PC-3 (cell line): ENCODE data around the gene MAP3K5. TPM values are rescaled to one million over a fixed set of nuclear protein-coding genes. Genes with fewer than 3 reads are reported as not detected.

Experiments
- ATAC-seq: fragments of 200-7000 bp; cut with Tn5 transposase; 2 replicates; pipeline ENCODE4 v1.9.1; 2020; ENCODE audit warnings: mild to moderate bottlenecking, moderate library complexity
- BruUV-seq: library from RNA; stranded (reverse); fragments of 400-500 nt; replicated peaks from 2 replicates; lab custom pipeline; 2021; lab: Mats Ljungman, UMichigan
- CTCF ChIA-PET: fragments of 300-600 bp; sonication (Branson Sonifier 250); formaldehyde crosslinking; loops from one replicate; lab custom pipeline; 2022; ENCODE audit warnings: antibody characterized with exemption; lab: Charles Lee
- POLR2A ChIA-PET: fragments of 300-600 bp; sonication (Branson Sonifier 250); formaldehyde crosslinking; loops from one replicate; lab custom pipeline; 2022; ENCODE audit warnings: antibody characterized with exemption; ENCODE audit not compliant: unreplicated experiment; lab: Charles Lee
- DNase-seq: peaks from one replicate; pipeline ENCODE4 v3.0.0-alpha.2; 2015
- H2AFZ ChIP-seq: fragments of 300-600 bp; sonication (generic); 2 replicates; pipeline ENCODE4 v1.6.0; 2016; ENCODE audit warnings: antibody characterized with exemption, low read length
- H3F3A ChIP-seq: fragments of 300-600 bp; sonication (generic); one replicate; pipeline ENCODE4 v1.6.0; 2017; ENCODE audit warnings: antibody characterized with exemption, low read length, control low read depth, mild to moderate bottlenecking; ENCODE audit not compliant: unreplicated experiment
- H3K27ac ChIP-seq: fragments of 300-600 bp; sonication (generic); 2 replicates; pipeline ENCODE4 v1.5.1; 2016; ENCODE audit warnings: mild to moderate bottlenecking, low read length
- H3K27me3 ChIP-seq: fragments of 300-600 bp; sonication (generic); 2 replicates; pipeline ENCODE4 v1.6.1; 2016; ENCODE audit warnings: low read length, mixed read lengths
- H3K36me3 ChIP-seq: fragments of 300-600 bp; sonication (generic); 2 replicates; pipeline ENCODE4 v1.6.1; 2016; ENCODE audit warnings: low read depth, mixed run types, low read length, mixed read lengths
- H3K4me1 ChIP-seq: fragments of 300-600 bp; sonication (generic); 2 replicates; pipeline ENCODE4 v1.5.1; 2016; ENCODE audit warnings: low read length; ENCODE audit not compliant: insufficient read depth
- H3K4me2 ChIP-seq: fragments of 300-600 bp; sonication (generic); 2 replicates; pipeline ENCODE4 v1.6.0; 2016; ENCODE audit warnings: low read length
- H3K4me3 ChIP-seq: fragments of 300-600 bp; sonication (generic); 2 replicates; pipeline ENCODE4 v1.5.1; 2016; ENCODE audit warnings: mild to moderate bottlenecking, low read length, mixed read lengths
- H3K79me2 ChIP-seq: fragments of 300-600 bp; sonication (generic); 2 replicates; pipeline ENCODE4 v1.6.1; 2017; ENCODE audit warnings: low read length, mixed read lengths
- H3K9ac ChIP-seq: fragments of 300-600 bp; sonication (generic); 2 replicates; pipeline ENCODE4 v1.6.0; 2016; ENCODE audit warnings: mild to moderate bottlenecking, low read length
- H3K9me2 ChIP-seq: fragments of 300-600 bp; sonication (generic); replicated peaks from 2 replicates; pipeline ENCODE4 v1.6.1; 2016; ENCODE audit warnings: mixed run types, low read length, mixed read lengths
- H3K9me3 ChIP-seq: fragments of 300-600 bp; sonication (generic); 2 replicates; pipeline ENCODE4 v1.6.1; 2016; ENCODE audit warnings: low read length, mixed read lengths
- H4K20me1 ChIP-seq: fragments of 300-600 bp; sonication (generic); 2 replicates; pipeline ENCODE4 v1.6.1; 2016; ENCODE audit warnings: low read length, mixed read lengths
- CTCF ChIP-seq: fragments of 300-600 bp; sonication (generic); conservative IDR thresholded peaks from 2 replicates; pipeline ENCODE4 v1.5.1; 2017; ENCODE audit warnings: antibody characterized with exemption, low read depth, mild to moderate bottlenecking, low read length
- EZH2 ChIP-seq: fragments of 300-600 bp; sonication (generic); IDR thresholded peaks from one replicate; pipeline ENCODE4 v1.6.1; 2017; ENCODE audit warnings: antibody characterized with exemption, mild to moderate bottlenecking, low read length; ENCODE audit not compliant: unreplicated experiment
- EZH2phosphoT487 ChIP-seq: fragments of 300-600 bp; sonication (generic); IDR thresholded peaks from 2 replicates; pipeline ENCODE4 v1.6.1; 2018; ENCODE audit warnings: mild to moderate bottlenecking, antibody characterized with exemption, low read length, borderline replicate concordance
- intact Hi-C: fragments of 100-400 bp; cut with micrococcal nuclease; formaldehyde crosslinking; loops from 2 replicates; pipeline ENCODE4 v1.9.0; 2023
- total RNA-seq: library from RNA; depleted of rRNA; stranded (reverse); fragments of >200 nt; gene quantifications from 2 replicates; pipeline ENCODE4 v1.2.3, GENCODE V29; 2014

The MAP3K5 gene
- total RNA-seq, 1 experiment from 2014 or later, result 4.3 TPM

DNA sequence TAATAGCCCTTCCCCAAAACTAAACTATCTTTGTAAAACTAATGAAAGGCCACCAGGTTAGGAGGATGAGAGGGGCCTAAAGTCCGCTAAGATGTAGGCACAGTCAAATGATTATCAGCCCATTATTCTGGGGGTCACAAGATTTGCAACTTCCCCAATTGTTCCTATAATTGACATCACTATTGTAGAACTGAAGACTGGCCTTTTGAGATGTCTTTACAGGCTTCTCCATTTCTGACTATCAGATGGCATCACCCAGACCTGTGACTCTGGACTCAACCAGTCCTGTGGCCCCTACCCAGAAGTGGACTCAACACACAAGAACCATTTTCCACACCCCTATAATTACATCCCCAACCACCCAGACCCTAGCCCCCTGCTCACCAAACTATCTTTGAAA, 180.5 kb downstream of the MAP3K5 start:
- BruUV-seq, result no TSS peak
- no peak for TF ChIP-seq EZH2phosphoT487
- no peak for TF ChIP-seq EZH2
- no peak for TF ChIP-seq CTCF
- H3K27me3 ChIP-seq, result no peaks in the 10 kb centered on the region
- POLR2A ChIA-PET, result interaction anchor here (0.7 kb wide), 1 partner anchor 762 kb away, joined by 3 read pairs; no protein-coding TSS in a partner anchor
- no peak overlapping the region for H3K9ac ChIP-seq
- H3K4me1 ChIP-seq, result peaks cover 37% of the 10 kb centered on the region
- no peaks in the 10 kb centered on the region for H4K20me1 ChIP-seq
- H3K9me2 ChIP-seq, result no peaks in the 10 kb centered on the region
- no peak for DNase-seq
- H3K27ac ChIP-seq, result no peak overlapping the region
- H3K36me3 ChIP-seq, result no peaks in the 10 kb centered on the region
- ATAC-seq, result no peak
- H3K4me3 ChIP-seq, result no peak overlapping the region
- no peaks in the 10 kb centered on the region for H3K9me3 ChIP-seq
- H3F3A ChIP-seq, result peaks cover 4% of the 10 kb centered on the region
- H3K79me2 ChIP-seq, result no peaks in the 10 kb centered on the region
- intact Hi-C loops, result loop anchor here (5.0 kb wide), 1 partner anchor 44 kb away; no protein-coding TSS in a partner anchor
- no peak overlapping the region for H3K4me2 ChIP-seq
- CTCF ChIA-PET, result interaction anchor here (0.6 kb wide), 1 partner anchor 33 kb away, joined by 4 read pairs; no protein-coding TSS in a partner anchor
- no peak overlapping the region for H2AFZ ChIP-seq

GRCh38 chr6:136611133-136611532, 181.1 kb downstream of the MAP3K5 start:
- H3K9me3 ChIP-seq, result no peaks in the 10 kb centered on the region
- H4K20me1 ChIP-seq, result no peaks in the 10 kb centered on the region
- peak overlapping the region; percentile 72; the same call in 1 of the 2 replicates for H3K27ac ChIP-seq
- no peaks in the 10 kb centered on the region for H3K27me3 ChIP-seq
- H3K4me3 ChIP-seq, result no peak overlapping the region
- peaks cover 43% of the 10 kb centered on the region for H3K4me1 ChIP-seq
- ChIA-PET POLR2A (interaction anchor here (0.7 kb wide), 1 partner anchor 762 kb away, joined by 3 read pairs; no protein-coding TSS in a partner anchor), CTCF (no interaction called here)
- peaks cover 4% of the 10 kb centered on the region for H3F3A ChIP-seq
- H3K9ac ChIP-seq, result peak overlapping the region; percentile 50
- BruUV-seq, result no TSS peak
- no peak overlapping the region for H3K4me2 ChIP-seq
- TF ChIP-seq CTCF, result no peak
- TF ChIP-seq EZH2, result no peak
- TF ChIP-seq EZH2phosphoT487, result no peak
- no peak for DNase-seq
- no peak overlapping the region for H2AFZ ChIP-seq
- H3K36me3 ChIP-seq, result no peaks in the 10 kb centered on the region
- no peak for ATAC-seq
- H3K9me2 ChIP-seq, result no peaks in the 10 kb centered on the region
- intact Hi-C loops, result loop anchor here (5.0 kb wide), 1 partner anchor 44 kb away; no protein-coding TSS in a partner anchor
- H3K79me2 ChIP-seq, result no peaks in the 10 kb centered on the region
